HUDEP-2 (cell line): ENCODE results near the gene KIF4B.

Source experiments
- DNase-seq, 76 experiments: peaks; one replicate each; lab custom pipeline; 2025; ENCODE audit not compliant: unreplicated experiment in 76 of 76; lab: John Stamatoyannopoulos, UW

The KIF4B gene

GRCh38 chr5:155049569-155050383 is 36.2 kb downstream of the KIF4B start:
- DNase-seq, result peak in 6 of 76 experiments; percentile 3 to 21 (median 12)

- no peak for DNase-seq
These were observed 36.9 kb downstream of the KIF4B start for GRCh38 chr5:155050384-155051019.

GRCh38 chr5:155052532-155052931 is 39.0 kb downstream of the KIF4B start:
- DNase-seq, result no peak

GRCh38 chr5:155053501-155053900 is 39.9 kb downstream of the KIF4B start:
- DNase-seq, result no peak

GRCh38 chr5:155056644-155057269 is 43.2 kb downstream of the KIF4B start:
- DNase-seq, result no peak

- no peak for DNase-seq
These were observed 44.1 kb downstream of the KIF4B start for GRCh38 chr5:155057626-155058025.

GRCh38 chr5:155064580-155064979 is 51.0 kb downstream of the KIF4B start:
- no peak for DNase-seq

GRCh38 chr5:155066886-155067595 is 53.5 kb downstream of the KIF4B start:
- no peak for DNase-seq
